IPS DF 4.7 (cell line): ENCODE data around the gene SIPA1.
"Not testable (repeated sequence)": the region's sequence is repeated elsewhere in the genome, so short reads cannot be mapped to it uniquely, and the experiment has no call there.

Experiments
- DNase-seq: peaks from one replicate; pipeline ENCODE4 v3.0.0-alpha.2; 2013; ENCODE audit warnings: low spot score; ENCODE audit errors: extremely low read depth

SIPA1 gene

DNA sequence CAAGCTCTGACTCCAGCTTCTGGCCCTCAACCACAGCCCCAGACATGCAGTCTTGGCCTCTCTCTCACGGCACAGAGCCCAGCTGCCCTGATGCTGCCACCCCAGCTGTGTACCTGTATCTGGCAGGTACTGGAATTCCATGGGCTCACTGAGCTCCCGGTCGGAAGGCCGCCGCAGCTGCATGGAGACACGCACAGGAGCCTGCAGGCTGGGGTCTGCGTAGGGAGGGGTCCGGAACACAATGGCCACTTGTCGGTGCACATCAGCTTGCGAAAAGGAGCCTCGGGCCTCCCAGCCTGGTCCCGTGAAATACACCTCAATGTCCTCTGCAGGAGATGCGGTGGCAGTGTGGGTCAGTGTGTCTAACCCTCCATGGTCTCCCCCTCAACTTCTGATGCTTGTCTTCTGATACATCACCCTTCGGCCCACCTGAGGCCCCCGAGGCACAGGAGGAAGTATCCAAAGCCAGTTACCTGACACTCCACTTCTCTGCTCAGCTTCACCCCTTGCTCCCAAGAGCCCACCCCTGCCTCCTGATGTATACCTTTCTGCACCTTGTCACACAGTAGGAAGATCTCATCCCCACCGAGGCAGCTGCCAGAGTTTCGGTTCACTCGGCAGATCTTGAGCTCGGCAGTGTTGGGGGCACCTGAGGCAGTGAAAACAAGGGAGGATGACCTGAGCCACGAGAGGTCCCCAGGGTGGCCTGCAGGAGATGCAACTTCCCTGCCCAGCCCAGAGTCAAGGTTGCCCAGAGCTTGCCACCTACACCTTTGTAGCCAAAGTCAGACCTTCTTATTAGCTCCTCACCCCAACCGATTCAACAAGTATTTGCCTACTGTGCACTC lies 20.5 kb downstream of the SIPA1 start:
- DNase-seq, result no peak

DNA sequence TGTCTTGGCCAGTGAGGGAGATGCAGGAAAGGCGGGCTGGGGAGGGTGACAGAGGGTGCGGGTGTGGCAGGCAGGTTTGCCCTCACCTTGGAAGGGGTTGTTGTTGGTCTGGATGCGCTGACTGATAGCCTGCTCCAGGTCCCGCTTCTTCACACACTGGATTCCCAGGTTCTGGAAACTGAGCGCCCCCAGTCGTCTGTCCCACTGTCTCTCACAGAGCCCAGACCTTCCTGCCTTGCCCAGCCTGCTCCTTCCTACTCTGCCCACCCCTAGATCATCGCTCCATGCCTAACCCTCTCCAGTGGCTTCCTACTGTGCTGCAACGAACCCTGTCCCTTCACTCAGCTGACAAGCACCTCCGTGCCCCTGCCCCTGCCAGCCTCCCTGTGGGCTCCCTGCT lies 22.1 kb downstream of the SIPA1 start:
- no peak for DNase-seq

DNA sequence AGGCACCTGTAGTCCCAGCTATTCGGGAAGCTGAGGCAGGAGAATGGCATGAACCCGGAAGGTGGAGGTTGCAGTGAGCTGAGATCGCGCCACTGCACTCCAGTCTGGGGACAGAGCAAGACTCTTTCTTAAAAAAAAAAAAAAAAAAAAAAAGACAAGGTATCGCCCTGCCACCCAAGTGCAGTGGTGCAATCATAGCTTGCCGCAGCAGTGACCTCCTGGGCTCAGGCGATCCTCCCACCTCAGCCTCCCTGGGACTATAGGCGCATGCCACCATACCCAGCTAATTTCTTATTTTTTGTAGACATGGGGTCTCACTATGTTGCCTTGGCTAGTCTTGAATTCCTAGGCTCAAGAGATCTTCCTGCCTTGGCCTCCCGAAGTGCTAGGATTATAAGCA lies 23.0 kb downstream of the SIPA1 start:
- not testable (repeated sequence) for DNase-seq

DNA sequence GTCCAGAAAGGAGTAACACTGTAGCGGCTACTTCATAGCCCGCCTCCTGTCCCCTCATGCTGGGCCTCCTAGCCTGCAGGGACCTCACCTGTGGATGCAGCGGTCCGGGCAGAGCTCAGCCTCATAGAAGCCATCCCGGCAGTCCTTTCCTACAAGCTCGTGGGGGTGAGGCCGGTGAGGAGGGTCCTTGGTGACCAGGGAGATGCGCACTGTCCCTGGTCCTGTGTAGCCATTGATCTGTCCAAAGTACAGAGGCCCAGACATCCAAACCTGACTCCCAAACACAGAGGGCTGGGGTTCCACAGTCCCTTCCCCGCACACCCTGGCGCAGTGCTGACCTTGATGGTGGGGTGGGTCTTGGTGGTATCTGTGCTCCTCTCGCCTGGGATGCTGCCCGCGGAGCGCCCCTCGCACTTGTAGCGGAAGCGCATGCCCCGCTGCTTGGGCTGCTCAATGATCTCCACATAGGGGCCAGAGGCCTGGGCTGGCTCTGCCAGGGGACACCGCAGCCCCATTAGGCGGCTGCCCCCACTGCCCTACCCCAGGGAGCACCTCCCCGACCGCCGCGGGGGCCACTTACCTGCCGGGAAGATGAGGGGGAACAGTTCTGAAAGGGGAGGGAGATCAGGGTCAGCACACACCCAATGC lies 23.8 kb downstream of the SIPA1 start:
- no peak for DNase-seq

DNA sequence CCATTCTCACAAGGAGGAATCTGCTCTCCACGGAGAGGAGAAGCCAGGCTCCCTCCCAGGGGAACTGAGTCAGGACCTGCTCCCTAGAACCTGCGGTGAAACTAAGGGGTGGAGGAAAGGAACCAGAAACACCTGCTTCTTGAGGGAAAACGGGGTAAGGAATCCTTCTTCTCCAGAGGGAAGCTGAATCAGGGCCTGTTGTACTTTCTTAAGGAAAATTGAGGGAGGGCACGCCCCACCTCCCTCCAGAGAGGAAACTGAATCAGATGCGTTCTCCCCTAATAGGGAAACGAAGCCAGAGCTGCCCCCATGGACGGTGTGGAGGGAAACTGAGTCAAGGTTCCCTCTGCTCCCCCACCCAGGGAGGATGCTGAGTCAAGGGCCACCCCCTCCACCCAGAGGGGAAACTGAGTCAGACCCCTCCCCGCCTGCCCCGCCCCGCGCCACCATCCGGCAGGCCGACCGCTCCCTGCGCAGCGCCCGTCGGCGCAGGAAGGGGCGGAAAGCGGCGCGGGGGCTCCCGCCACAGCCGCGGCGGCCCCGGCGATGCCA lies 24.4 kb downstream of the SIPA1 start:
- no peak for DNase-seq

DNA sequence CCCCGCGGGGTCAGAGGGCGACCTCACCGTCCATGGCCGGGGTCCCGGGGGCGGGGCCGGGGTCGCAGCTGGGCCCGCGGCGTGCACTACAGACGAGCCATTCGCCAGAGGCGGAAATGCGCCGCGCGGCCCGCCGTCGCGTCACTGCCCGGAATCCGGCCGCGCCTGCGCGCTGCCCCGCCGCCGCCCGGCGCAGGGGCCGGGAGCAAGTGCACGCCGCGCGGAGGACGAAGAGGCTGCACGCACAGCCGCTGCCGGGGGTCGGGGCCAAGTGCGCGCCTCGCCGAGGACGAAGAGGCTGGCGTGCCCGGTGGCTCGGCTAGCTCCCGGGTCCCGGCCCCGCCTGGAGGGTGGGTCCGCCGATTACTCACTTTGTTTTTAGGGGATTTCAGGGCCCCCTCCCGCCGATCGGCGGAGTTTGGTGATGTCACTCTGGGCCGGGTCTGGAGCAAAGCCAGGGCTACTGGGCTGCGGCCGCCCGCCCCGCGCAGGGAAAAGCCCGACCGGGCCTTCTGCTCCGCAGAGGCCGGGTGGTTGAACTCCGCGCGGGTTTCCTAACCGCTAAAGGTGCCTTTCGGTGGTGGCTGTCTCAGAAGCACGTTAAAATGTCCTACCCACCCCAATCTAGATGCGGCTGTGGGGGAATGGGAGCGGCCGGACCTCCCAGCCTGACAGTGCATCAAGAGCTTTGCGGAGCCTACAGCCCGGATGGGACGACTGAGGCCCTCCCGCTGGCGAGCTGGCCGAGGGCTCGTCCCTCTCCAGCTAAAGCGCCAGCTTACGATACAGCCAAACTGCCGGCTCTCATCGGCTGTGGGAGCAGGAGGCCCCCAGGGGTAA lies 25.1 kb downstream of the SIPA1 start, which contains the start of gene RELA:
RELA (minus strand) TSS at position 118 of the 840 bp plus-strand sequence; CDS start at position 34, 84 bp downstream.
- no peak for DNase-seq

DNA sequence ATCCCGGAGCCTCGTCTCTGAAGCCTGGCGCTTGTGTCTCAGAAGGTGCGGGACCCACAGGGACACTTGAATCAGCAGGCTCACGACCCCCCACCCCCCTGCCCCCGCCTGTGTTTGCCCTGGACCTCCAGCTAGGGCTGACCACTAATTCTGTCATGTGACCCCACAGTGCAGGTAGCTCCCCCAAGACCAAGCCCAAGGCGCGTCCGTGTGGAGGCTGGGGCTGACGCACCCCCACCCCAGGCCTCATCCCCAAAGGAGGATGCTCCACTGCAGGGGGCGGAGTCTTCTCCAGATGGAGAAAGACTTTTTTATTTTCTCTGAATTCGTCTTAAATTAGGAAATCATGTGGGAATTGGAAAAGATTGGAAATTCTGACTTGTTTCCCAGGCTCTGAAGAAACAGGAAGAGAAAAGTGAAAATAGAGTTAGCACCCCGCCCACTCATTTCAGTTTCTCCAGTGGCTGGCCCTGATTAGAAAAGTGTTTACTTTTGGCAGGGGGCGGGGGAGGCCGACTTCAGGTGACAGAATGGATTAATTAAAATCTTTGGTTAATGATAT lies 25.8 kb downstream of the SIPA1 start:
- DNase-seq, result no peak

DNA sequence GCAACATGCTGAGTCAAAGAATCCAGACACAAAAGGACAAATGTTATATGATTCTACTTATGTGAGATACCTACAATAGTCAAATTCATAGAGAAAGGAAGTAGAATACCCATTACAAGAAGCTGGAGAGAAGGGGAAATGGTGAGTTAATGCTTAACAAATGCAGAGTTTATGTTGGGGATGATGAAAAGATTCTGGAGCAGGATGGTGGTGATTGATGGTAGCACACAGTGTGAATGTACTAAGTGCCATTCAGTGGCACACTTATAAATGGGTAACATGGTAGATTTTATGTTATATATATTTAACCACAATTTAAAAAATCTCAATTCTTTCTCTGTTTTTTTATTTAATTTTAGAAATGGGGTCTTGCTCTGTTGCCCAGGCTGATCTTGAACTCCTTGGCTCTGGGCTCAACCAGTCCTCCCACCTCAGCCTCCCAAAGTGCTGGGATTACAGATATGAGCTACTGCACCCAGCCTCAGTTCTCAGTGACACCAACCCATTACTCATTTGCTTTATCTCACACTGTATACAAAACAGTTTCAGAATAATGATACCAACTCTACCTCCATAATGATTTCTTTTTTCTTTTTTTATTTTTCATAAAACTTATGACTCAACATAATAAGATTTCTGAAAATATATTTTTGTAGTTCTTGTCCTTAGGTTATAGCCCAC lies 34.4 kb downstream of the SIPA1 start:
- DNase-seq, result no peak

DNA sequence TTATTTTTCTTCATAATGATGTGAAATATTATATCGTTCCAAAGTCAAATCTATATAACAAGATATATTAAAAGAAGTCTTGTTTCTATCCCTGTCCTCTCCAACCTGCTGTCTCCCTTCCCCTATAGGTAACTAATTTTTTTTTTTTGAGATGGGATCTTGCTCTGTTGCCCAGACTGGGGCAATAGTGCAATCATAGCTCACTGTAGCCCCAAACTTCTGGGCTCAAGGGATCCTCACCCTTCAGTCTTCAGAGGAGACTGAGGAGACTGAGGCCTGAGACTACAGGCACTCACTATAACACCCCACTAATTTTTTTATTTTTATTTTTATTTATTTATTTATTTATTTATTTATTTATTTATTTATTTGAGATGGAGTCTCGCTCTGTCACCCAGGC lies 35.1 kb downstream of the SIPA1 start:
- no peak for DNase-seq

DNA sequence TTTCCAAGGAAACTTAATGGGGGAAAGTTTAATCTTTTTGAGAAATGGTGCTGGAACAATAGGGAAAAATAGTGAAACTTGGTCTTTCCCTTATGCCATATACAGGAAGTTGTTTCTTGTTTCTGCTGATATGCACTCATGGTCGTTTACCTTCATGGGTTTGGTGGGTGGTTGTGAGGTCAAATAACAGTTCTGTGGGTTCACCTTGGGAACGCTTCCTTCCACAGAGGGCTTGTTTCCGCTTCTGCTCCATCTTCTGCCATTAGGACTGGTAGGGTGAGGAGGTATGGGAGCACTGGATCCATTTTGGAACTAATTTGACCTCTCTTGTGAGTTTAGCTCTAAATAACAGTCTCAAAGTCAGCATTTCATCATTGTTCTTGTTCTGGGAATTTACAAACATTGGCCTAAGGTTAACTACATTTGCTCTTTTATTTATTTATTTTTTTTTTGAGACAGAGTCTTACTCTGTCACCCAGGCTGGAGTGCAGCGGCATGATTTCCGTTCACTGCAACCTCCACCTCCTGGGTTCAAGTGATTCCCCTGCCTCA lies 42.4 kb downstream of the SIPA1 start:
- DNase-seq, result no peak

DNA sequence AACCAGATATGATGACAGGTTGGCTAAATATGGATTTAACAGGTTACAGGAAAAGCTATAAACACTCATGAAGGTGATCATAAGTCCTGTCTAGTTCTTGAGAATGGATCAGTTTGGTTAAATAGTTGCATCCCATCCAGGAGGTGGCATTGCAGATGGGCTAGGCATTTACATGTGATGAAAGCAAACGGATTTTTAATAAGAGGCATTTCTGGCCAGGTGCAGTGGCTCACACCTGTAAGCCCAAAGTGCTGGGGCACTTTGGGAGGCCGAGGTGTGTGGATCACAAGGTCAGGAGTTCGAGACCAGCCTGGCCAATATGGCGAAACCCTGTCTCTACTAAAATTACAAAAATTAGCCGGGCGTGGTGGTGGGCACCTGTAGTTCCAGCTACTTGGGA lies 45.6 kb downstream of the SIPA1 start:
- not testable (repeated sequence) for DNase-seq

DNA sequence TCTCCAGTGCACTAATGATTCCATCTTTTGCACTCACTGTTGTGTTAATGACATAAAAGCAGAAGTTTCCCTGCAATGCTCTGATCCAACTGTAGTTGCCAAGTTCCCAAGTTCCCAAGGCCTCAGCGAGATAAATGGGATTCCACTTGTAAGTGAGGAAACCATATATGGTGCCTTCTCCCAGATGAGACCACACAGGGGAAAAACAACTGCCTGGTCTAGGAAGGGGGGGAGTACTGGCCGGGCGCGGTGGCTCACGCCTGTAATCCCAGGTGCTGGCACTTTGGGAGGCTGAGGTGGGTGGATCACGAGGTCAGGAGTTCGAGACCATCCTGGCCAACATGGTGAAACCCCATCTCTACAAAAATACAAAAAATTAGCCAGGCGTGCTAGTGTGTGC lies 48.1 kb downstream of the SIPA1 start:
- no peak for DNase-seq

DNA sequence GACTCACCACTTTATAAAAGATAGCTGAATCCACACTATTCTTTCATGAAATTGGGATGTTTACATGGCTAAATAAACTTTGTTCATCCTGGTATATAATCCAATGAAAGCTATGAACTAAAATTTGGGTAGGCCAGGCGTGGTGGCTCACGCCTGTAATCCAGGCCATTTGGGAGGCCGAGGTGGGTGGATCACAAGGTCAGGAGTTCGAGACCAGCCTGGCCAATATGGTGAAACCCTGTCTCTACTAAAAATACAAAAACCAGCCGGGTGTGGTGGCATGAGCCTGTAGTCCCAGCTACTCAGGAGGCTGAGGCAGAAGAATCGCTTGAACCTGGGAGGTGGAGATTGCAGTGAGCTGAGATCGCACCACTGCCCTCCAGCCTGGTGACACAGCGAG lies 53.9 kb downstream of the SIPA1 start:
- DNase-seq, result not testable (repeated sequence)

DNA sequence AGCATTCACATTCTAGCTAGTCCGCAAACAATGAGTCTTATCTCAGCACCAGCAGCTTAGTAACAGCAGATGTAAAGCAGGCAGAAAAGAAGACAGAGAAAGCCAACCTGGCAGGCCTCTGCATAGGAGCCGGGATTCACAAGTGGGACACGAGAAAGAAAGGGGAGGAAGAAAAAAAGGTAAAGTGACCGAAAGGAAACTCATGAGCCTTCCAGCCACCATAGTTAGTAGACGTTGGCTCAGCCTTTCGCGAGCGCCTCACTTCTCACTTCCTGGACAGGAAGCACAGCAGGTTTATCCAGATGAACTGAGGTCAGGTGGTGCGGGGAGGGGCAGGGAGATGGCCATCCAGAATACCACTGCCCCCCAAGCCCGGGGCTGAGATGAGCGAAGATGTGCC lies 54.5 kb downstream of the SIPA1 start:
- DNase-seq, result no peak

DNA sequence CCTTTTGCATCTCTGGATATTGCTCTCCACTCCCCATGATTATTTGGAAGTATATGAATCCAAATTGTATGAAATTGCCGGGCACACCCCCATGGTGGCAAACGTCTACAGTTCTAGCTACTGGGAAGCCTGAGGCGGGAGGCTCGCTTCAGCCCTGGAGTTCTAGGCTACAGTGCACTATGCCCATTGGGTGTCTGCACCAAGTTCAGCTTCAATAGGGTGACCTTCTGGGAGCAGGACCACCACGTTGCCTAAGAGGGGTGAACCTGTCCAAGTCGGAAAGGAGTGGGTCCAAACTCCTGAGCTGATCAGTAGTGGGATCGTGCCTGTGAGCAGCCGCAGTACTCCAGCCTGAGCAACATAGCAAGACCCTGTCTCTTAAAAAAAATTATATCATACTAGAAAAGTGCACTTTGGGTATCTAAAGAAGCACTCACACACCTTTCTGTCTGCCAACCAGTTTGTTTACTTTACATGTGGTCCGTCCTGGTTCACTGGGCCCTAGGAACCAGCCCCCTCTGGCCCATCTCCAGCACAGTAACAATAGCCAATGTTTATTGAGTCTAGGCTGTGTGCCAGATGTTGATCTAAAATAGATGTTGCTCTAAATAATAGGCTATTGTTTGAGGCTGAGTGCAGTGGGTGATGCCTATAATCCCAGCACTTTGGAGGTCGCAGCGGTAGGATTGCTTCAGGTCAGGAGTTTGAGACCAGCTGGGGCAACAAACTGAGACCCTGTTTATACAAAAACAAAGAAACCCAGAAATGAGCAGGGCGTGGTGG lies 57.7 kb downstream of the SIPA1 start:
- no peak for DNase-seq

DNA sequence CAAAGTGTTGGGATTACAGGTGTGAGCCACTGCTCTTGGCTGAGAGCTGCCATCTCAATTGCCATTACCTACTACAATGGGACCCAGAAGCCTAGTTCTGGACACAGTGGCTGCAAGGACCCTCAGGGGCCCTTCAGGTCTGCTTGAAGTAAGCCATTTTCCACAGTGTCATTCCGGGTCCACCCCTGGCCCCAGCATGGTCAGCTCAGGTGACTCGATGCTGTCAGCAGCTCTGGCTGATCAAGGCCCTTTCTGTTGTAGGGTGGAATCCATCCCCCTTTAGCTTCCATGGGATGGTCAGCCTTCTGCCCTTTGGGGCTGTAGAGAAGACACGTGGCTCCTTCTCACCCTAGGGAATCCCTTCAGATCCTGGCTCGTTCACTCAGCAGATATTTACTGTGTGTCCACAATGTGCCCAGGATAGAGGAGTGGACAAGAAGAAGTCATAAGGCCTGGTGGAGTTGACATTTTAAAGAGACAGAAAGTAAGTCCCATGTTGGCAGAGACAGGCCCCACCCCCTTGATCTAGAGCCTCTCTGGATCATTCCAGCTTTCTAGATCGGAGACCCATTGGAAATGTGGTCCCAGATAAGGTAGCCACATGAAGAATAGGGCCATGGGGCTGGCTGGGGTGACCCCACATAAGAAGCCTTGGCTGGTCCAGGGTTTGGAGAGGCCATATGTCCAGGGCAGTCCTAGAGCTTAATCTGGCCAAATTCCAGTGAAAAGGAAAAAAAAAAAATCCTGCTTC lies 59.1 kb downstream of the SIPA1 start:
- no peak for DNase-seq

DNA sequence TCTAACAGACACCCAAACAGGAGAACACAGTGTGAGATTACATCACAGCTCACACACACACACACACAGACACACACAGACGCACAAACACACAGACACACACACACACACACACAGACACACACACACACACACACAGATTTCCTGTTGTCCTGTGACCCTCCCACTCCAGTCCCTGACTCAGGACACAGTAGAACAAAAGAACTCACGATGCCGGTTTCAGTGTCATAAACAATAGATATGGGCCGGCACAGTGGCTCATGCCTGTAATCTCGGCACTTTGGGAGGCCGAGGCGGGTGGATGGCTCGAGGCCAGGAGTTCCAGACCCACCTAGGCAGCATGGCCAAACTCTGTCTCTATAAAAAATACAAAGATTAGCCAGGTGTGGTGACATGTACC lies 60.3 kb downstream of the SIPA1 start:
- DNase-seq, result no peak

DNA sequence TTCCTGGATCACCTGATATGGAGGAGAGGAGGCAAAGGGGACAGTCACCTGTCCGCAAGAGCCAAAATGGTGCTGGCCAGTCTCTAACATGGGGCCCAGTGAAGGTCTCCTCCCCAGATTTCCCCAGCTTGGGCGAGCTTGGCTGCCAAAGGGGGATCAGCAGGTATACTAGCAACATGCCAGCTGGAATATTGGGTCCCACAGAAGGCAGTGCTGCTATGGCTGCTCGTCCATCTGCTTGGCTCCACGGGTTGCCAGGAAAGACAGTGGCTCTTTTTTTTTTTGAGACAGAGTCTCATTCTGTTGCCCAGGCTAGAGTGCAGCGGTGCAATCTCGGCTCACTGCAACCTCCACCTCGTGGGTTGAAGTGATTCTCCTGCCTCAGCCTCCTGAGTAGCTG lies 61.4 kb downstream of the SIPA1 start:
- no peak for DNase-seq

DNA sequence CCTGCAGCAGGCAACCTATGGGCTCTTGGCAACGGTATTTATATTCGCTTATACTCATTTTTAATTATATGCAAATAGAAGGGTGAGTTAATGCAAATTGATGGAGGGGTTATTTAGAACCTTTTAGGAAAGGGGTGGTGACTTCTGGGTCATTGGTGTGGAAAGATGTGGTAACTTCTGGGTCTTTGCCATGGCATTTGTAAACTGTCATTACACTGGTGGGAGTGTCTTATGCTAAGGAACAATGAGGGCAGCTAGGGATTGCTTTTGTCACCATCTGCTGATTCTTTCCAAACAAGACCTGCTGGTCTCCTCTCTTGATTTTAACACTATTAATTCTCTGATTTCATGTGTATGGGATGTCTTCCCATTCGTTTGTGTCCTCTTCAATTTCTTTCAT lies 62.5 kb downstream of the SIPA1 start:
- no peak for DNase-seq
